HG02970 (cell line): ENCODE results near the gene TAS2R31.

Experiments
- ATAC-seq: cut with Tn5 transposase; IDR thresholded peaks from one replicate; pipeline ENCODE4 v1.9.1; 2021; ENCODE audit warnings: mild to moderate bottlenecking, moderate library complexity, moderate number of reproducible peaks; ENCODE audit not compliant: unreplicated experiment, low FRiP score

The TAS2R31 gene

DNA sequence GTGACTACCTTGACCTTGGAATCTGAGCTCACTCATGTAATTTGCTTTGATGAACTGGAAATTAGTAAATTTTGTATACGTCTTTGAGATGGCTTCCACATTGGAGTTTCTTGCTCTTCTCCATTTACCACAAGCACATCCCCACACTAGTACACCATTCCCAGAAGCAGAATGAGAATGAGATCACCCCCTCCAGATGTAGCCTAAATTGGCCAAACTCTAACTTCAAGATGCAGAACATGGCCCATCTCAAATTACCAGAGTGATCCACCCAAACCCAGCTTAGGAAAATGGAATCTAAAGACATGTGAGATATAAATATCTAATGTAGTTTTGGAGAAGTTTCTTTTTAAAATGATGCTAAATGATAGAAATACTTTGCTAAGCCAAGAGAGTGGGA lies 23.6 kb downstream of the TAS2R31 start:
- no peak for ATAC-seq

DNA sequence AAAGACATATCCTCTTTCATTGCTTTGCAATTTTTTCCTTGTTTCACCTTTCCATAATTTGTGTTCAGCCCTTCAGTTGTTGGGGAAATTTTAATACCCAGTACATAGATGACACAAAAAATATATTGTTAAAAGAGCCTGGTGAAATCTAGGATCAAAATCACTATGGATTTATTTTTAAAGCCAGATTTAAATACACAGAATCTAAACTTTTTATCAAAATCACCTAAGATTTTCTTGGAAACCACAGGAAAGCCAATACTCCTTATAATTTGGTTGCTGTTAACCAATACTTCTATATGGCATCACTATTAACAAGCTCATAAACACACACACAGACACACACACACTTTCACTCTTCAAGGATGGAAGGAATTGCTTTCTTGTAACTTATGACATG lies 33.0 kb downstream of the TAS2R31 start, which contains the start of gene TAS2R20:
TAS2R20 (minus strand) TSS at position 101 of the 400 bp plus-strand sequence. CDS start 429 bp downstream, outside the sequence.
- ATAC-seq: no peak

GRCh38 chr12:10994307-10994706 lies 36.9 kb downstream of the TAS2R31 start:
- ATAC-seq: no peak

DNA sequence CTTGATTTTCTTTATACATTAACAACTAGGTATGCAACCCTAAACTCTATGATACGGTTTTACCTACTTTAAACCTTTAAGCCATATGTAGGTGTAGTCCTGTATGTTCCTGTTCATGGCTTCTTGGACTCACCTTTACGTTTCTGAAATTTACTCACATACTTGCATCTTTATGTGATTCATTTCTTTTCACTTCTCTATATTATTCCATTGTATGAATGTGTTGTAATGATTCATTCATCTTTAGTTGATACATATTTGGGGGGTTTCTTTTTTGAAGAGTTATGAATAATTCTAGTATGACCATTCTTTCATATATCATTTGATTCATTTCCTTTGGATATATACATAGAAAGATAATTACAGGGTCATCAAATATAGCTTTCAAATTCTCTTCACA lies 42.1 kb downstream of the TAS2R31 start:
- ATAC-seq: no peak

DNA sequence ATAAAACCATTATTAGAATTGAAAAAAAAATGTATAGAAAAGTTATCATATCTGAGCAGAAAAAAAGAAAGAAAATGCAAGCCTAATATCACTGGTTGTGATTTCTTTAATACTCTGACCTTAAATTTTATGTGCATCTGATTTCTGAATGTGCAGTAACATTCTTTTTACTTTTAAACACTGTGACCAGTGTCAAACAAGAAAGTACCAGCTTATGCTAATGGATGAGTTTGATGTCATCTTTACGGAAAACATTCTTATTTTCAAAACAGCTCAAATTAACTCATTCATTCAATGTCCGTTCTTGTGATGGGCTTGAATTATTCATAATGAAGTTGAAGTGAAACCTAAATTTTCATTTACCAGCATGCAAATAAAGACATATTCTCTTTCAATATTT lies 44.4 kb downstream of the TAS2R31 start, which contains the start of gene TAS2R50:
TAS2R50 (minus strand) TSS at position 101 of the 400 bp plus-strand sequence; CDS start at position 49, 52 bp downstream.
- no peak for ATAC-seq

- no peak for ATAC-seq
Measured at GRCh38 chr12:10982244-10982643, 49.0 kb downstream of the TAS2R31 start.
